Epithelial cell of proximal tubule (primary cell): Measurements from ENCODE around the gene FSIP1. TPM values are rescaled to one million over a fixed set of nuclear protein-coding genes. Genes with fewer than 3 reads are reported as not detected.

ENCODE experiments used
- DNase-seq: peaks from one replicate; pipeline ENCODE4 v3.0.0-alpha.2; 2011; ENCODE audit warnings: low read depth
- H3K4me3 ChIP-seq: 2 replicates; pipeline ENCODE4 v1.5.1; 2011; ENCODE audit warnings: low read depth, mild to moderate bottlenecking, low read length
- total RNA-seq: library from RNA; depleted of rRNA; stranded (reverse); fragments of >200 nt; gene quantifications from 2 replicates; pipeline ENCODE4 v1.2.3, GENCODE V29; 2015
- TF ChIP-seq, protein P1 (sequence below): conservative IDR thresholded peaks from 2 replicates; pipeline ENCODE4 v1.5.1; 2012; ENCODE audit warnings: low read depth, mild to moderate bottlenecking, low read length

FSIP1 gene
- total RNA-seq, 1 donor from 2014 or later = 1.3 TPM

DNA sequence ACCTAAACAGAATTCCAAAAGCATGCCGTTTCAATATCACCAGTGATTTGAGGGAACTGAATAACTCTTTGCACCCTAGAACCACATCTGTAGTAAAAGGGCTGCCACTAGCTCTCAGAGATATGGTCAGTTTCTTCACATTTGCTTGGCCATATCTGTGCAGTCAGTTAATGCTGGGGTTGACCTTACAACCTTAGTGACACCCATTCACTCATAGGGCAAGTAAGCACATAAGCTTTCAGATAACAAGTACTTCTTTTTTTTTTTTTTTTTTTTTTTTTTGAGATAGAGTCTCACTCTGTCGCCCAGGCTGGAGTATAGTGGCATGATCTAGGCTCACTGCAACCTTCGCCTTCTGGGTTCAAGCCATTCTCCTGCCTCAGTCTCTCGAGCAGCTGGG is 20.4 kb upstream of the FSIP1 start:
- no peak overlapping the region for H3K4me3 ChIP-seq
- TF ChIP-seq, protein P1, sequence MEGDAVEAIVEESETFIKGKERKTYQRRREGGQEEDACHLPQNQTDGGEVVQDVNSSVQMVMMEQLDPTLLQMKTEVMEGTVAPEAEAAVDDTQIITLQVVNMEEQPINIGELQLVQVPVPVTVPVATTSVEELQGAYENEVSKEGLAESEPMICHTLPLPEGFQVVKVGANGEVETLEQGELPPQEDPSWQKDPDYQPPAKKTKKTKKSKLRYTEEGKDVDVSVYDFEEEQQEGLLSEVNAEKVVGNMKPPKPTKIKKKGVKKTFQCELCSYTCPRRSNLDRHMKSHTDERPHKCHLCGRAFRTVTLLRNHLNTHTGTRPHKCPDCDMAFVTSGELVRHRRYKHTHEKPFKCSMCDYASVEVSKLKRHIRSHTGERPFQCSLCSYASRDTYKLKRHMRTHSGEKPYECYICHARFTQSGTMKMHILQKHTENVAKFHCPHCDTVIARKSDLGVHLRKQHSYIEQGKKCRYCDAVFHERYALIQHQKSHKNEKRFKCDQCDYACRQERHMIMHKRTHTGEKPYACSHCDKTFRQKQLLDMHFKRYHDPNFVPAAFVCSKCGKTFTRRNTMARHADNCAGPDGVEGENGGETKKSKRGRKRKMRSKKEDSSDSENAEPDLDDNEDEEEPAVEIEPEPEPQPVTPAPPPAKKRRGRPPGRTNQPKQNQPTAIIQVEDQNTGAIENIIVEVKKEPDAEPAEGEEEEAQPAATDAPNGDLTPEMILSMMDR = no peak
- no peak for DNase-seq

DNA sequence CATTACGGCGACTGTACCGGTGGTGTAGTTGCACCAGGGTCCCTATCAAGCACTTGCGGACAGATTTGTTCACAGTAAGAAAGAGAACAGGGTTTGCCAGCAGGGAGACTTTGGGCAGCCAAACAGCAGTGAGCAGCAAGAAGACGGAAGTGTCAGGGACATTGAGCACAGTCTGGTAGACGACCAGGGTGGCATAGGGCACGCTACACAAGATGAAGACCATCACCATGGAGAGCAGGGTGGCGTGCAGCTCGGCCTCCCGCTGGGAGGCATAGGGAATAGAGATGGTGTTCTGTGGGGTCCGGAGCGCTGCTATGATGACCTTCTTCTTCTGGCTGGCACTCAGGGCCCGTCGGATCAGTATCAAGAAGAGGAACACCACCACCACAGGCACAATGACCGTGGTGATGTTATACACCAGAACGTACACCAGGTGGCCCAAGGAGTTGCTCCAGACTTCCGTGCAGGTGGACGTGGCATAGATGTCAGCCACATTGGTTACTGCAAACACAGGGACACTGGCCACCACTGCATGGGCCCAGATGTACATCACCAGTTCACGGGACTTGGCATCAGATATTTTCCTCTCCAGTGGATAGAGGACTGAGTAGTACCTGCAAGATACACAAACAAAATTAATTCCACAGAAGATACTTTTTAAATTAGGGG is 19.1 kb upstream of the FSIP1 start:
- no peak overlapping the region for H3K4me3 ChIP-seq
- DNase-seq = no peak
- TF ChIP-seq, protein P1 = peak; percentile 71

GRCh38 chr15:39799552-39800011 is 16.9 kb upstream of the FSIP1 start:
- DNase-seq = no peak
- TF ChIP-seq, protein P1 = no peak
- H3K4me3 ChIP-seq = no peak overlapping the region

DNA sequence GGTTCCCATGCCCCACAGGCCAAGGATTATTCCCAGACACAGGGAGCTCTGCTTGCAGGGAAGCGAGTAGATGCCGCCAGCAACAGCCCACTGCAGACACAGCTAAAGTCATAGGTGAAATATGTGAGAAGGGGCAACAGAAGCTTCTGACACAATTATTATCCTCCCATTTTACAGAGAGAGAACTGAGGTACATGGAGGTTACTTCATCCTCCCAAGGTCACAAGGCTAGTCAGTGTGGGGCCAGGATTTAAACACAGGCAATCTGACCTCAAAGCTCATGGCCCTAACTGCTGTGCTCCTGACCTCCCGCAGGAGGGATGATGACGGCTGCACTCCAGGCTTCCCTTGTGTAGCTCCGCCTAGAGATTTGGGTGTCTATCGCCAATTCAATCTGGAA is 15.7 kb upstream of the FSIP1 start:
- H3K4me3 ChIP-seq = no peak overlapping the region
- no peak for DNase-seq
- TF ChIP-seq, protein P1 = no peak

GRCh38 chr15:39797407-39797806 is 14.8 kb upstream of the FSIP1 start:
- no peak for DNase-seq
- TF ChIP-seq, protein P1 = no peak
- H3K4me3 ChIP-seq = no peak overlapping the region

GRCh38 chr15:39796601-39797000 is 14.0 kb upstream of the FSIP1 start:
- no peak for DNase-seq
- H3K4me3 ChIP-seq = no peak overlapping the region
- TF ChIP-seq, protein P1 = no peak

- TF ChIP-seq, protein P1 = no peak
- no peak for DNase-seq
- H3K4me3 ChIP-seq = no peak overlapping the region
Measured at GRCh38 chr15:39795486-39795885, 12.8 kb upstream of the FSIP1 start.
